ENCODE data around the gene TMEM101. TPM values are rescaled to one million over a fixed set of nuclear protein-coding genes. Genes with fewer than 3 reads are reported as not detected.
"Not testable (repeated sequence)": the region's sequence is repeated elsewhere in the genome, so short reads cannot be mapped to it uniquely, and the experiment has no call there.

Gene TMEM101
- total RNA-seq, 5 donors from 2014 or later (not counting 1 experiment from before 2014, with no cell fraction given), result 13.4 to 32.4 (median 26.6) TPM

GRCh38 chr17:43975898-43976297 lies 38.9 kb downstream of the TMEM101 start:
- Histone ChIP-seq H3K4me3 (ENCODE audit: control insufficient read depth in 1 of 2, extremely low read depth in 1 of 2, low read length in 1 of 2) (no peak overlapping the region), H3K27ac (ENCODE audit: low read length) (no peak overlapping the region), H3K36me3 (ENCODE audit: control insufficient read depth in 2 of 2, extremely low read depth in 1 of 2, insufficient read depth in 1 of 2, low read length in 1 of 2) (no peaks in the 10 kb centered on the region), H3K27me3 (replicated peaks in 1 of 2; ENCODE audit: control insufficient read depth in 2 of 2, extremely low read depth in 1 of 2, insufficient read depth in 2 of 2, low read length in 1 of 2) (peaks cover under 1 to 27% of the 10 kb centered on the region in 2 experiments), H3K9me3 (no peaks in the 10 kb centered on the region), H3K4me1 (ENCODE audit: control insufficient read depth in 1 of 2, extremely low read depth in 1 of 2, insufficient read depth in 2 of 2, low read length in 2 of 2) (no peaks in the 10 kb centered on the region)
- H3K4me1 Mint-ChIP-seq, result peaks cover 0 to 6% (median 5%) of the 10 kb centered on the region in 3 donors
- DNase-seq (no peak), ATAC-seq (replicated peaks in 1 of 4) (no peak)
- H3K27me3 Mint-ChIP-seq, result peaks cover 12 to 18% of the 10 kb centered on the region in 2 donors
- H3K36me3 Mint-ChIP-seq, result no peaks in the 10 kb centered on the region
- no peak overlapping the region for H3K27ac Mint-ChIP-seq
- no peak overlapping the region for H3K4me3 Mint-ChIP-seq
- WGBS (ENCODE audit: insufficient coverage), result no CpG with 5 or more reads among the region's 27 CpGs
- POLR2A ChIA-PET, result no interaction called here
- no peaks in the 10 kb centered on the region for H3K9me3 Mint-ChIP-seq
- CTCF ChIA-PET, result interaction anchor here in 1 of 2 donors (0.6 kb wide), 1 partner anchor 33 kb away, joined by 3 read pairs; no protein-coding TSS in a partner anchor

GRCh38 chr17:43974382-43975266 lies 40.1 kb downstream of the TMEM101 start:
- no peak overlapping the region for H3K27ac Mint-ChIP-seq
- no peak for ATAC-seq (replicated peaks in 1 of 4)
- POLR2A ChIA-PET, result no interaction called here

GRCh38 chr17:43972444-43973212 lies 42.1 kb downstream of the TMEM101 start:
- H3K9me3 ChIP-seq; H3K4me3 Mint-ChIP-seq; H3K4me3 ChIP-seq (ENCODE audit: control insufficient read depth in 1 of 2, extremely low read depth in 1 of 2, low read length in 1 of 2); H3K4me1 Mint-ChIP-seq; H3K36me3 ChIP-seq (ENCODE audit: control insufficient read depth in 2 of 2, extremely low read depth in 1 of 2, insufficient read depth in 1 of 2, low read length in 1 of 2); POLR2A ChIA-PET; H3K27ac ChIP-seq (ENCODE audit: low read length); H3K36me3 Mint-ChIP-seq; ATAC-seq (replicated peaks in 1 of 4); H3K4me1 ChIP-seq (ENCODE audit: control insufficient read depth in 1 of 2, extremely low read depth in 1 of 2, insufficient read depth in 2 of 2, low read length in 2 of 2); H3K27ac Mint-ChIP-seq; CTCF ChIA-PET; H3K27me3 Mint-ChIP-seq; H3K9me3 Mint-ChIP-seq; DNase-seq: not testable (repeated sequence)
- 89% methylated on average over 9 of the region's 22 CpGs for WGBS (ENCODE audit: insufficient coverage)
- H3K27me3 ChIP-seq (replicated peaks in 1 of 2; ENCODE audit: control insufficient read depth in 2 of 2, extremely low read depth in 1 of 2, insufficient read depth in 2 of 2, low read length in 1 of 2), result peaks cover 0 to 26% of the 10 kb centered on the region in 2 experiments

More at GRCh38 chr17:43974382-43975266, 40.1 kb downstream of the TMEM101 start:
- peaks cover 0 to 27% of the 10 kb centered on the region in 2 experiments for H3K27me3 ChIP-seq (replicated peaks in 1 of 2; ENCODE audit: control insufficient read depth in 2 of 2, extremely low read depth in 1 of 2, insufficient read depth in 2 of 2, low read length in 1 of 2)
- H3K4me3 ChIP-seq (ENCODE audit: control insufficient read depth in 1 of 2, extremely low read depth in 1 of 2, low read length in 1 of 2), result no peak overlapping the region
- CTCF ChIA-PET, result no interaction called here
- H3K4me1 Mint-ChIP-seq, result peaks cover 0 to 6% (median 5%) of the 10 kb centered on the region in 3 donors
- no peaks in the 10 kb centered on the region for H3K4me1 ChIP-seq (ENCODE audit: control insufficient read depth in 1 of 2, extremely low read depth in 1 of 2, insufficient read depth in 2 of 2, low read length in 2 of 2)
- 60% methylated on average over 1 of the region's 14 CpGs for WGBS (ENCODE audit: insufficient coverage)
- H3K27me3 Mint-ChIP-seq, result peaks cover 12 to 15% of the 10 kb centered on the region in 2 donors
- H3K4me3 Mint-ChIP-seq, result no peak overlapping the region
- no peaks in the 10 kb centered on the region for H3K36me3 Mint-ChIP-seq
- no peaks in the 10 kb centered on the region for H3K9me3 Mint-ChIP-seq
- no peak for DNase-seq
- H3K36me3 ChIP-seq (ENCODE audit: control insufficient read depth in 2 of 2, extremely low read depth in 1 of 2, insufficient read depth in 1 of 2, low read length in 1 of 2), result no peaks in the 10 kb centered on the region
- H3K27ac ChIP-seq (ENCODE audit: low read length), result no peak overlapping the region
- H3K9me3 ChIP-seq, result no peaks in the 10 kb centered on the region

GRCh38 chr17:43971436-43971835 lies 43.3 kb downstream of the TMEM101 start:
- DNase-seq; H3K9me3 ChIP-seq; H3K9me3 Mint-ChIP-seq; H3K4me1 ChIP-seq (ENCODE audit: control insufficient read depth in 1 of 2, extremely low read depth in 1 of 2, insufficient read depth in 2 of 2, low read length in 2 of 2); H3K27ac ChIP-seq (ENCODE audit: low read length); H3K27ac Mint-ChIP-seq; H3K4me1 Mint-ChIP-seq; H3K27me3 Mint-ChIP-seq; H3K36me3 ChIP-seq (ENCODE audit: control insufficient read depth in 2 of 2, extremely low read depth in 1 of 2, insufficient read depth in 1 of 2, low read length in 1 of 2); H3K4me3 Mint-ChIP-seq; POLR2A ChIA-PET; H3K4me3 ChIP-seq (ENCODE audit: control insufficient read depth in 1 of 2, extremely low read depth in 1 of 2, low read length in 1 of 2); H3K36me3 Mint-ChIP-seq: not testable (repeated sequence)
- CTCF ChIA-PET, result interaction anchor here in 1 of 2 donors (0.6 to 0.7 kb wide), 2 partner anchors 22 to 25 kb away, joined by 3 to 7 read pairs; no protein-coding TSS in a partner anchor
- H3K27me3 ChIP-seq (replicated peaks in 1 of 2; ENCODE audit: control insufficient read depth in 2 of 2, extremely low read depth in 1 of 2, insufficient read depth in 2 of 2, low read length in 1 of 2), result peaks cover 0 to 19% of the 10 kb centered on the region in 2 experiments
- WGBS (ENCODE audit: insufficient coverage), result no CpG with 5 or more reads among the region's 2 CpGs
- ATAC-seq (replicated peaks in 1 of 4), result peak in 1 of 4 experiments; percentile 55

- H3K9me3 ChIP-seq, result no peaks in the 10 kb centered on the region
- no peaks in the 10 kb centered on the region for H3K4me1 ChIP-seq (ENCODE audit: control insufficient read depth in 1 of 2, extremely low read depth in 1 of 2, insufficient read depth in 2 of 2, low read length in 2 of 2)
- ChIA-PET POLR2A (interaction anchor here in 1 of 2 donors (0.6 kb wide), 1 partner anchor 74 kb away, joined by 3 read pairs; no protein-coding TSS in a partner anchor), CTCF (no interaction called here)
- no peak overlapping the region for H3K27ac ChIP-seq (ENCODE audit: low read length)
- no peak overlapping the region for H3K4me3 ChIP-seq (ENCODE audit: control insufficient read depth in 1 of 2, extremely low read depth in 1 of 2, low read length in 1 of 2)
- ATAC-seq (replicated peaks in 1 of 4), result no peak
- no peaks in the 10 kb centered on the region for H3K9me3 Mint-ChIP-seq
- H3K4me1 Mint-ChIP-seq, result peaks cover 0 to 6% (median 5%) of the 10 kb centered on the region in 3 donors
- no peak for DNase-seq
- H3K36me3 Mint-ChIP-seq, result no peaks in the 10 kb centered on the region
- H3K4me3 Mint-ChIP-seq, result no peak overlapping the region
- WGBS (ENCODE audit: insufficient coverage), result 14% methylated on average over 1 of the region's 4 CpGs
- peaks cover 0 to 17% of the 10 kb centered on the region in 2 experiments for H3K27me3 ChIP-seq (replicated peaks in 1 of 2; ENCODE audit: control insufficient read depth in 2 of 2, extremely low read depth in 1 of 2, insufficient read depth in 2 of 2, low read length in 1 of 2)
- H3K27me3 Mint-ChIP-seq, result peaks cover 4 to 11% of the 10 kb centered on the region in 2 donors
- no peak overlapping the region for H3K27ac Mint-ChIP-seq
- no peaks in the 10 kb centered on the region for H3K36me3 ChIP-seq (ENCODE audit: control insufficient read depth in 2 of 2, extremely low read depth in 1 of 2, insufficient read depth in 1 of 2, low read length in 1 of 2)
Measured at GRCh38 chr17:43970366-43970765, 44.4 kb downstream of the TMEM101 start.

- H3K27me3 Mint-ChIP-seq, result peaks cover 0 to 11% of the 10 kb centered on the region in 2 donors
- H3K27me3 ChIP-seq (replicated peaks in 1 of 2; ENCODE audit: control insufficient read depth in 2 of 2, extremely low read depth in 1 of 2, insufficient read depth in 2 of 2, low read length in 1 of 2), result peaks cover 0 to 6% of the 10 kb centered on the region in 2 experiments
- H3K36me3 Mint-ChIP-seq, result no peaks in the 10 kb centered on the region
- ChIA-PET POLR2A (interaction anchor here in 1 of 2 donors (0.6 to 0.7 kb wide), 2 partner anchors 322 to 959 kb away, joined by 3 read pairs; no protein-coding TSS in a partner anchor), CTCF (no interaction called here)
- no peak overlapping the region for H3K27ac ChIP-seq (ENCODE audit: low read length)
- no peaks in the 10 kb centered on the region for H3K9me3 Mint-ChIP-seq
- ATAC-seq (replicated peaks in 1 of 4) (no peak), DNase-seq (no peak)
- H3K27ac Mint-ChIP-seq, result no peak overlapping the region
- H3K9me3 ChIP-seq, result no peaks in the 10 kb centered on the region
- WGBS (ENCODE audit: insufficient coverage), result 71% methylated on average over 5 of the region's 9 CpGs
- peaks cover 0 to 6% (median 5%) of the 10 kb centered on the region in 3 donors for H3K4me1 Mint-ChIP-seq
- no peak overlapping the region for H3K4me3 ChIP-seq (ENCODE audit: control insufficient read depth in 1 of 2, extremely low read depth in 1 of 2, low read length in 1 of 2)
- H3K4me3 Mint-ChIP-seq, result no peak overlapping the region
- H3K4me1 ChIP-seq (ENCODE audit: control insufficient read depth in 1 of 2, extremely low read depth in 1 of 2, insufficient read depth in 2 of 2, low read length in 2 of 2), result no peaks in the 10 kb centered on the region
- no peaks in the 10 kb centered on the region for H3K36me3 ChIP-seq (ENCODE audit: control insufficient read depth in 2 of 2, extremely low read depth in 1 of 2, insufficient read depth in 1 of 2, low read length in 1 of 2)
Measured at GRCh38 chr17:43967251-43967875, 47.4 kb downstream of the TMEM101 start.

All from T-cell (primary cell).